Ectodermal cell (in vitro differentiated cells): Measurements from ENCODE around the gene ZNF398.

Experiments used
- H3K27ac ChIP-seq: 2 replicates; pipeline ENCODE4 v1.7.0; 2013; ENCODE audit warnings: mild to moderate bottlenecking, low read depth, low read length; ENCODE audit not compliant: insufficient read depth, poor library complexity, severe bottlenecking
- H3K27me3 ChIP-seq: 2 replicates; pipeline ENCODE4 v1.7.0; 2013; ENCODE audit warnings: mild to moderate bottlenecking, low read length; ENCODE audit not compliant: insufficient read depth, control insufficient read depth, poor library complexity, severe bottlenecking
- H3K36me3 ChIP-seq: one replicate; pipeline ENCODE4 v1.7.0; 2013; ENCODE audit warnings: low read length; ENCODE audit not compliant: control insufficient read depth, insufficient read depth
- H3K4me1 ChIP-seq: one replicate; pipeline ENCODE4 v1.7.0; 2013; ENCODE audit warnings: low read length; ENCODE audit not compliant: control insufficient read depth, insufficient read depth
- H3K4me3 ChIP-seq: 2 replicates; pipeline ENCODE4 v1.7.0; 2013; ENCODE audit warnings: low read depth, low read length, control low read depth; ENCODE audit not compliant: insufficient read depth
- H3K9me3 ChIP-seq: 2 replicates; pipeline ENCODE4 v1.7.0; 2013; ENCODE audit warnings: mild to moderate bottlenecking, low read length, moderate library complexity; ENCODE audit not compliant: control insufficient read depth
- whole genome bisulfite sequencing, 2 experiments: methylation state at CpG; one replicate each; pipeline ENCODE4 v1.1.7; 2013; ENCODE audit warnings: missing lambda C conversion rate in 2 of 2; 5-methylcytosine and 5-hydroxymethylcytosine counted together

Gene ZNF398

GRCh38 chr7:149214020-149214720 is 66.9 kb downstream of the ZNF398 start:
- Histone ChIP-seq H3K9me3 (no peaks in the 10 kb centered on the region), H3K4me1 (no peaks in the 10 kb centered on the region), H3K4me3 (no peak overlapping the region), H3K27me3 (no peaks in the 10 kb centered on the region), H3K27ac (no peak overlapping the region), H3K36me3 (peaks cover 48% of the 10 kb centered on the region)
- 88% methylated on average over 7 of the region's 7 CpGs for WGBS, 2 experiments

- WGBS, 2 experiments: 90 to 94% methylated on average over 2 of the region's 2 CpGs
- Histone ChIP-seq H3K36me3 (peaks cover 37% of the 10 kb centered on the region), H3K27ac (no peak overlapping the region), H3K4me1 (no peaks in the 10 kb centered on the region), H3K4me3 (no peak overlapping the region), H3K27me3 (no peaks in the 10 kb centered on the region), H3K9me3 (no peaks in the 10 kb centered on the region)
Observed at GRCh38 chr7:149216402-149216801, 69.1 kb downstream of the ZNF398 start.

GRCh38 chr7:149217570-149217969 is 70.3 kb downstream of the ZNF398 start:
- Histone ChIP-seq H3K4me3 (no peak overlapping the region), H3K36me3 (peaks cover 27% of the 10 kb centered on the region), H3K27me3 (no peaks in the 10 kb centered on the region), H3K9me3 (no peaks in the 10 kb centered on the region), H3K4me1 (no peaks in the 10 kb centered on the region), H3K27ac (no peak overlapping the region)
- WGBS, 2 experiments: 93 to 96% methylated on average over 6 of the region's 6 CpGs

- H3K9me3 ChIP-seq: no peaks in the 10 kb centered on the region
- no peaks in the 10 kb centered on the region for H3K4me1 ChIP-seq
- WGBS, 2 experiments: 79 to 80% methylated on average over 10 of the region's 10 CpGs
- H3K27me3 ChIP-seq: no peaks in the 10 kb centered on the region
- no peak overlapping the region for H3K4me3 ChIP-seq
- peaks cover 17% of the 10 kb centered on the region for H3K36me3 ChIP-seq
- H3K27ac ChIP-seq: no peak overlapping the region
Observed at GRCh38 chr7:149218469-149219420, 71.5 kb downstream of the ZNF398 start.

DNA sequence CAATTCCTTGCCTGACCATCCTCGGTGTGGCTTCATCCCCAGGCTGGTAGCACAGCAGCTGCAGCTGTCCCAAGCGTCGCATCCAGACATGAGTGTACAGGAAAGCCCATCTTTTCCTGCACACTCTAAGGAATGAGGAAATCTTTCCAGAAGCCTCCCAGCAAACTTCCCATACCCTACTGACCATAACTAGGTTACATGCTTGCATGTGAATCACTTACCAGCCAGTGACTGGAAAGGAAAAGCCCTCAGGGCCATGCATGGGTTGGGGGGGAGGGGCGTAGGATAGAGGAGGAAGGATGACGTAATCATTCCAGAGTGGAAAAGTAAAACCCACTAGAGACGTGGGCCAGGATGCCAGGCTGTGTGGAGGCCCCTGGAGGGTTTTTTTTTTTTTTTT is 73.3 kb downstream of the ZNF398 start:
- Histone ChIP-seq H3K4me3 (no peak overlapping the region), H3K27ac (no peak overlapping the region), H3K36me3 (peaks cover 32% of the 10 kb centered on the region), H3K9me3 (no peaks in the 10 kb centered on the region), H3K4me1 (no peaks in the 10 kb centered on the region), H3K27me3 (no peaks in the 10 kb centered on the region)
- 93 to 95% methylated on average over 6 of the region's 6 CpGs for WGBS, 2 experiments

- no peaks in the 10 kb centered on the region for H3K4me1 ChIP-seq
- no peak overlapping the region for H3K27ac ChIP-seq
- 90 to 94% methylated on average over 8 of the region's 8 CpGs for WGBS, 2 experiments
- H3K36me3 ChIP-seq: peaks cover 23% of the 10 kb centered on the region
- H3K27me3 ChIP-seq: no peaks in the 10 kb centered on the region
- H3K9me3 ChIP-seq: no peaks in the 10 kb centered on the region
- no peak overlapping the region for H3K4me3 ChIP-seq
Observed at GRCh38 chr7:149223176-149223575, 75.9 kb downstream of the ZNF398 start.

GRCh38 chr7:149223761-149224160 is 76.5 kb downstream of the ZNF398 start:
- WGBS, 2 experiments: 95 to 96% methylated on average over 39 of the region's 39 CpGs
- no peaks in the 10 kb centered on the region for H3K9me3 ChIP-seq
- H3K4me1 ChIP-seq: no peaks in the 10 kb centered on the region
- H3K4me3 ChIP-seq: no peak overlapping the region
- peaks cover 21% of the 10 kb centered on the region for H3K36me3 ChIP-seq
- no peaks in the 10 kb centered on the region for H3K27me3 ChIP-seq
- H3K27ac ChIP-seq: no peak overlapping the region

DNA sequence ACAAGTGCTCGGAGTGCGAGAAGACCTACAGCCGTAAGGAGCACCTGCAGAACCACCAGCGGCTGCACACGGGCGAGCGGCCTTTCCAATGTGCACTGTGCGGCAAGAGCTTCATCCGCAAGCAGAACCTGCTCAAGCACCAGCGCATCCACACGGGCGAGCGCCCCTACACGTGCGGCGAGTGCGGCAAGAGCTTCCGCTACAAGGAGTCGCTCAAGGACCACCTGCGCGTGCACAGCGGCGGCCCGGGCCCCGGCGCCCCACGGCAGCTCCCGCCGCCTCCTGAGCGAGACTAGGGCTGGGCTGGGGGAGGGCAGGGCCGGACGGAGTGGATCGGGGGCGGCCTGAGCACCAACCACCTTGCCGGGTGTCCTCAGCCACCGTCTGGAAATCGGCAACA is 77.1 kb downstream of the ZNF398 start:
- H3K27ac ChIP-seq: no peak overlapping the region
- no peaks in the 10 kb centered on the region for H3K27me3 ChIP-seq
- peaks cover 21% of the 10 kb centered on the region for H3K36me3 ChIP-seq
- H3K4me1 ChIP-seq: no peaks in the 10 kb centered on the region
- no peak overlapping the region for H3K4me3 ChIP-seq
- no peaks in the 10 kb centered on the region for H3K9me3 ChIP-seq
- 96% methylated on average over 37 of the region's 37 CpGs for WGBS, 2 experiments

DNA sequence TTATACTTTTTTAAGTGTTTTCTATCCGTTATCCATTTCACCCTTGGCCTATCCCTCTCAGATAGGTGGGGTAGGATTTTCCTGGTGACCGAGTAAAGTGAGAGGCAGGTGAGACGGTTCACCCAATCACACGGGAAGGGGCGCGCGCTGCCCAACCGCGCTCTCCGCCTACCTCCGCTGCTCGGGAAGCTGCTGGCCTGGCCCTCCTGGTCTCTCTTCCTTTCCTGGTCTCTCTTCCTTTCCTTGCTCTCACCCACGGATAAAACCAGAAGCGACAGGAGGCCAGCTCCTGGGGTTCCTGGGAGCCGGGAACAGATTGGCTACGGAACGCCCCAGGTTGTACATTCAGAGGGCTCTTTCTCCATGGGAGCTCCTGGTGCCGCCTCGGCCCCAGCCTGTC is 77.9 kb downstream of the ZNF398 start:
- H3K27ac ChIP-seq: no peak overlapping the region
- peaks cover 21% of the 10 kb centered on the region for H3K36me3 ChIP-seq
- no peaks in the 10 kb centered on the region for H3K4me1 ChIP-seq
- H3K9me3 ChIP-seq: no peaks in the 10 kb centered on the region
- H3K4me3 ChIP-seq: no peak overlapping the region
- H3K27me3 ChIP-seq: no peaks in the 10 kb centered on the region
- 95 to 96% methylated on average over 19 of the region's 19 CpGs for WGBS, 2 experiments

DNA sequence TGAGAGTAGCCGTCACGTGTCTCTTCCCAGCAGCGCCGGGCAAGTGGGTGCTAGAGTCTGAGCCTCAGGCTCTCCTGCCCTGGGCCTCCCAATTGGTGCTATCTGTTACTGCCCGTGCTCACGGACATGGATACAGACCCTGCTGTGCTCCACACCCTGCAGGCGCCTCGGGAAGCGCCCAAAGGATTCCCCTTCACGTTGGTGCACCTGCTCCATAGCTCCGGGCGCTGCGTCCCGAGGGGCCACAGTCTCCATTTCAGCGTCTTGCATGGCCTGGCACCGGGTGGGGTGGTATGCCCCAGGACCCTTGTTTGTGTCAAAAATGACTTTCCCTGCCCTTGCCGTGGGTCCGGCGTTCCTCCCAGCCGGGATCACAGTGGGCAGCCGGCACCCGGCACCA is 78.4 kb downstream of the ZNF398 start:
- H3K27ac ChIP-seq: no peak overlapping the region
- WGBS, 2 experiments: 95% methylated on average over 22 of the region's 22 CpGs
- H3K4me3 ChIP-seq: no peak overlapping the region
- no peaks in the 10 kb centered on the region for H3K27me3 ChIP-seq
- H3K4me1 ChIP-seq: no peaks in the 10 kb centered on the region
- no peaks in the 10 kb centered on the region for H3K9me3 ChIP-seq
- H3K36me3 ChIP-seq: peaks cover 17% of the 10 kb centered on the region
